ENCODE measurements around the gene FOXB1. TPM values are rescaled to one million over a fixed set of nuclear protein-coding genes. Genes with fewer than 3 reads are reported as not detected.

FOXB1 gene
- total RNA-seq (ENCODE audit: low replicate concordance), result 7.3 and 9.6 TPM in 2 replicates

DNA sequence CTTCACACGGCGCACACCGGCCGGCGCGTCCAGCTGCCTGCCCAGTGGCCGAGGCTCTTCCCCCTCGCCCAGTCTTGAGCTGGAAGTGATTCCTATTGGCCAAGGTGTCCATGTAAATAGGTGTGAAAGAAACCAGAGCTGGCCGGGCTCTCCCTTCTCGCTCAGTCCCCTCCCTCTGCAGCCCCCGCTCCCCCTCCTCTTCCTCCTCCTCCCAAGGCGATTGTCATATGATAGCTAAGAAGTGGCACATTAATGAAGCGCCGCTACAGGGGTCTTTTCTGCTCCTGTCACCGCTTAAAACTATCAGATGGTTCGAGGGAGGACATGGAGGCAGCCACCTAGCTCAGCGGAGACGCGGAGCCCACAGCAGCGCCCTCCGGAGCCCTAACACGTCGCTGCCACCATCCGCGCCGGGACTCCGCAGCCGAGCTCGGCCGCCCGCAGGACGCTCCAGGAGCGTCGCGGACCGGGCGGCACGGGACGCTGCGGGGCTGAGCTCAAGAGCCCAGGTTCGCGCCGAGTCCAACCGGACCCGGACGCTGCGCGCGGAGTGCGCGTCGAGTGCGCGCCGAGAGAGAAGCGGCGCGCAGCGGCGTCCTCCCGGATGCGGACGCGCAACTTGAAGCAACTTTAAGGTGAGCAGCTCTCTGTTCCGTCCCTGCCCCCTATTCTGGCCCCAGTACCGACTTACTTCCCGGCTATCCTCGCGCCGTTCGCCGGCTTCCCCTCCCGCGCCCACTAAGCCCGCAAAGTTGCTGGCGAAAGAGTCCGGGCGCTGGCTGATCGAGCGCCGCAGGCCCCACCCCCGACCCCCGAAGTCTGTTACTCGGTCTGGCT is at the start of gene FOXB1:
TSS of gene FOXB1 (plus strand) at position 303 of the 837 bp plus-strand sequence. CDS start 653 bp downstream, outside the sequence.
- TF ChIP-seq, protein P1, sequence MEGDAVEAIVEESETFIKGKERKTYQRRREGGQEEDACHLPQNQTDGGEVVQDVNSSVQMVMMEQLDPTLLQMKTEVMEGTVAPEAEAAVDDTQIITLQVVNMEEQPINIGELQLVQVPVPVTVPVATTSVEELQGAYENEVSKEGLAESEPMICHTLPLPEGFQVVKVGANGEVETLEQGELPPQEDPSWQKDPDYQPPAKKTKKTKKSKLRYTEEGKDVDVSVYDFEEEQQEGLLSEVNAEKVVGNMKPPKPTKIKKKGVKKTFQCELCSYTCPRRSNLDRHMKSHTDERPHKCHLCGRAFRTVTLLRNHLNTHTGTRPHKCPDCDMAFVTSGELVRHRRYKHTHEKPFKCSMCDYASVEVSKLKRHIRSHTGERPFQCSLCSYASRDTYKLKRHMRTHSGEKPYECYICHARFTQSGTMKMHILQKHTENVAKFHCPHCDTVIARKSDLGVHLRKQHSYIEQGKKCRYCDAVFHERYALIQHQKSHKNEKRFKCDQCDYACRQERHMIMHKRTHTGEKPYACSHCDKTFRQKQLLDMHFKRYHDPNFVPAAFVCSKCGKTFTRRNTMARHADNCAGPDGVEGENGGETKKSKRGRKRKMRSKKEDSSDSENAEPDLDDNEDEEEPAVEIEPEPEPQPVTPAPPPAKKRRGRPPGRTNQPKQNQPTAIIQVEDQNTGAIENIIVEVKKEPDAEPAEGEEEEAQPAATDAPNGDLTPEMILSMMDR (IDR thresholded peaks at IDR 0.05), result peak; percentile 50
- TF ChIP-seq EZH2 (IDR thresholded peaks at IDR 0.05) (peak; percentile 48), EZH2phosphoT487 (IDR thresholded peaks at IDR 0.05) (no peak)
- DNase-seq (ENCODE audit: low spot score), result peak; percentile 95
- peak within 1 kb of the TSS; percentile 74 for H2AFZ ChIP-seq (replicated peaks)
- Mint-ChIP-seq H3K27me3 (ENCODE audit: insufficient read depth, low read depth) (peaks cover 26% of the 10 kb centered on the region), H3K9me3 (no peaks in the 10 kb centered on the region), H3K4me1 (peaks cover 65% of the 10 kb centered on the region), H3K27ac (peak within 1 kb of the TSS; percentile 29), H3K36me3 (no peaks in the 10 kb centered on the region), H3K4me3 (peak within 1 kb of the TSS; percentile 94)
- peaks cover 76% of the 10 kb centered on the region for H3K79me2 ChIP-seq (ENCODE audit: low read depth)
- H3F3A ChIP-seq (ENCODE audit: low read depth), result peaks cover 83% of the 10 kb centered on the region
- no peak within 1 kb of the TSS for H3K27ac ChIP-seq
- peak within 1 kb of the TSS; percentile 97 for H3K4me2 ChIP-seq
- H3K4me1 ChIP-seq, result peaks cover 57% of the 10 kb centered on the region
- H3K9me3 ChIP-seq (ENCODE audit: low read depth), result no peaks in the 10 kb centered on the region
- H3K27me3 ChIP-seq, result peaks cover 82% of the 10 kb centered on the region
- peak within 1 kb of the TSS; percentile 69 for H3K4me3 ChIP-seq
- no peak within 1 kb of the TSS for H3K9ac ChIP-seq
- H3K36me3 ChIP-seq, result no peaks in the 10 kb centered on the region
- peaks cover 52% of the 10 kb centered on the region for H4K20me1 ChIP-seq (ENCODE audit: low read depth)

GRCh38 chr15:59958288-59958687 is 45.8 kb upstream of the FOXB1 start:
- H3K27ac ChIP-seq, result no peak overlapping the region
- peaks cover 5% of the 10 kb centered on the region for H3K4me1 Mint-ChIP-seq
- H4K20me1 ChIP-seq (ENCODE audit: low read depth), result no peaks in the 10 kb centered on the region
- no peak for DNase-seq (ENCODE audit: low spot score)
- H3K4me2 ChIP-seq, result no peak overlapping the region
- H3K79me2 ChIP-seq (ENCODE audit: low read depth), result no peaks in the 10 kb centered on the region
- H2AFZ ChIP-seq (replicated peaks), result no peak overlapping the region
- H3K9me3 Mint-ChIP-seq, result peaks cover 31% of the 10 kb centered on the region
- peaks cover 4% of the 10 kb centered on the region for H3K9me3 ChIP-seq (ENCODE audit: low read depth)
- peaks cover 2% of the 10 kb centered on the region for H3K27me3 Mint-ChIP-seq (ENCODE audit: insufficient read depth, low read depth)
- H3F3A ChIP-seq (ENCODE audit: low read depth), result no peaks in the 10 kb centered on the region
- H3K4me1 ChIP-seq, result peaks cover 3% of the 10 kb centered on the region
- H3K27ac Mint-ChIP-seq, result no peak overlapping the region
- no peak overlapping the region for H3K4me3 ChIP-seq
- no peak for TF ChIP-seq EZH2phosphoT487 (IDR thresholded peaks at IDR 0.05)
- TF ChIP-seq, protein P1 (IDR thresholded peaks at IDR 0.05), result no peak
- no peak for TF ChIP-seq EZH2 (IDR thresholded peaks at IDR 0.05)
- no peaks in the 10 kb centered on the region for H3K27me3 ChIP-seq
- H3K4me3 Mint-ChIP-seq, result no peak overlapping the region
- peaks cover 9% of the 10 kb centered on the region for H3K36me3 Mint-ChIP-seq
- H3K36me3 ChIP-seq, result peaks cover 11% of the 10 kb centered on the region
- H3K9ac ChIP-seq, result no peak overlapping the region

DNA sequence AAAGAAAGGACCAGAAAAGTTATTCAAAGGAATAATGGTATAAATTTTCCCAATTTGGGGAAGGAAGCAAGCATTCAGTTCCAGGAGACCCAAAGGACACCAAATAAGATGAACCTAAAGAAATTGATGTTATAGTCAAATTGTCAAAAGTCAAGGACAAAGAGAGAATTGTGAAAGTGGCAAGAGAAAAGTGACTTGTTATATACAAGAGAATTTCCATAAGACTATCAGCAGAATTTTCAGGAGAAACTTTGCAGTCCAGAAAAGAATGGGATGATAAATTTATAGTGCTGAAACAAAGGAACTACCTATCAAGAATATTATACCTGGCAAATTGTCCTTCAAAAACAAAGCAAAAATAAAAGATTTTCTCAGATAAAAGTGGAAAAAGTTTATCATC is 43.8 kb upstream of the FOXB1 start:
- H3K36me3 ChIP-seq, result peaks cover 11% of the 10 kb centered on the region
- H3K27ac ChIP-seq, result no peak overlapping the region
- Mint-ChIP-seq H3K27ac (no peak overlapping the region), H3K27me3 (ENCODE audit: insufficient read depth, low read depth) (peaks cover 2% of the 10 kb centered on the region), H3K4me3 (no peak overlapping the region), H3K9me3 (peaks cover 41% of the 10 kb centered on the region), H3K36me3 (peaks cover 9% of the 10 kb centered on the region), H3K4me1 (no peaks in the 10 kb centered on the region)
- peaks cover 4% of the 10 kb centered on the region for H3K9me3 ChIP-seq (ENCODE audit: low read depth)
- no peak overlapping the region for H3K4me3 ChIP-seq
- no peak overlapping the region for H3K9ac ChIP-seq
- TF ChIP-seq, protein P1 (IDR thresholded peaks at IDR 0.05), result no peak
- TF ChIP-seq EZH2phosphoT487 (IDR thresholded peaks at IDR 0.05) (no peak), EZH2 (IDR thresholded peaks at IDR 0.05) (no peak)
- H3K79me2 ChIP-seq (ENCODE audit: low read depth), result no peaks in the 10 kb centered on the region
- no peak for DNase-seq (ENCODE audit: low spot score)
- no peaks in the 10 kb centered on the region for H4K20me1 ChIP-seq (ENCODE audit: low read depth)
- no peak overlapping the region for H2AFZ ChIP-seq (replicated peaks)
- no peaks in the 10 kb centered on the region for H3F3A ChIP-seq (ENCODE audit: low read depth)
- H3K4me2 ChIP-seq, result no peak overlapping the region
- H3K4me1 ChIP-seq, result no peaks in the 10 kb centered on the region
- H3K27me3 ChIP-seq, result no peaks in the 10 kb centered on the region

All from neural progenitor cell (in vitro differentiated cells).